Nephron progenitor cell (in vitro differentiated cells): ENCODE measurements around the gene CDH22.
A peak's percentile ranks its signal among the peaks of the same experiment; 100 is the strongest.

Source experiments
- DNase-seq: peaks from one replicate; pipeline ENCODE4 v3.0.0; 2021
- H3K27ac Mint-ChIP-seq: 2 replicates; pipeline ENCODE4 v1.8.0; 2021; ENCODE audit warnings: mild to moderate bottlenecking, moderate library complexity, mixed read lengths
- H3K27me3 Mint-ChIP-seq: 2 replicates; pipeline ENCODE4 v1.8.0; 2021; ENCODE audit warnings: mild to moderate bottlenecking, low read depth, mixed read lengths; ENCODE audit not compliant: poor library complexity
- H3K36me3 Mint-ChIP-seq: 2 replicates; pipeline ENCODE4 v1.8.0; 2021; ENCODE audit warnings: low read depth, mixed read lengths
- H3K4me1 Mint-ChIP-seq: 2 replicates; pipeline ENCODE4 v1.8.0; 2021; ENCODE audit warnings: mixed read lengths
- H3K4me3 Mint-ChIP-seq: 2 replicates; pipeline ENCODE4 v1.8.0; 2021; ENCODE audit warnings: mild to moderate bottlenecking, moderate library complexity, mixed read lengths
- H3K9me3 Mint-ChIP-seq: 2 replicates; pipeline ENCODE4 v1.8.0; 2021; ENCODE audit warnings: mild to moderate bottlenecking, moderate library complexity, mixed read lengths
- CTCF ChIP-seq: fragments of 200-600 bp; sonication (generic); IDR thresholded peaks from 2 replicates; pipeline ENCODE4 v1.5.0; 2021; ENCODE audit warnings: antibody characterized with exemption

CDH22 gene

DNA sequence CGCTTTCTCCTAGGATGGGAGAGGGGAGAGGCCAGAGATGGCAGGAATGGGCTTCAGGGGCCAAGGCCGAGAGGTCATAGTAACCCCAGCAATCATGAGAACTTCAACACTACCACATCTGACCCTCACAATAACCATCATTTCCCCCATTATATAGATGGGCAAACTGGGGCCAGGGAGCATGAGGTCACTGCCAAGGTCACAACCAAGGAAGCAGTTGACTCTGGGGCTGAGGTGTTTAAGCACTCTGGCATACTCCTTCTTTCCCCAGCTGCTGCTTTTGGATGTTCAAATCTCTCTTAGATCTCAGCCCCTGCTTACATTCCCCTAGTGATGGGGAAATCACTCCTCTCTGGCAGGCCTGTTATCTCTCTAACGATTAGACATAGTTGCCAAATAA lies 39.6 kb downstream of the CDH22 start:
- DNase-seq, result no peak
- Mint-ChIP-seq H3K9me3 (peaks cover 9% of the 10 kb centered on the region), H3K27me3 (peaks cover 63% of the 10 kb centered on the region), H3K27ac (no peak overlapping the region), H3K4me3 (no peak overlapping the region), H3K4me1 (peaks cover 14% of the 10 kb centered on the region), H3K36me3 (no peaks in the 10 kb centered on the region)
- no peak for TF ChIP-seq CTCF

- H3K27ac Mint-ChIP-seq, result no peak overlapping the region
- H3K4me1 Mint-ChIP-seq, result peaks cover 14% of the 10 kb centered on the region
- DNase-seq, result peak; percentile 79
- H3K27me3 Mint-ChIP-seq, result peaks cover 68% of the 10 kb centered on the region
- H3K4me3 Mint-ChIP-seq, result no peak overlapping the region
- H3K9me3 Mint-ChIP-seq, result peaks cover 9% of the 10 kb centered on the region
- TF ChIP-seq CTCF, result peak; percentile 17
- H3K36me3 Mint-ChIP-seq, result no peaks in the 10 kb centered on the region
Observed at GRCh38 chr20:46268131-46268614, 40.1 kb downstream of the CDH22 start.

DNA sequence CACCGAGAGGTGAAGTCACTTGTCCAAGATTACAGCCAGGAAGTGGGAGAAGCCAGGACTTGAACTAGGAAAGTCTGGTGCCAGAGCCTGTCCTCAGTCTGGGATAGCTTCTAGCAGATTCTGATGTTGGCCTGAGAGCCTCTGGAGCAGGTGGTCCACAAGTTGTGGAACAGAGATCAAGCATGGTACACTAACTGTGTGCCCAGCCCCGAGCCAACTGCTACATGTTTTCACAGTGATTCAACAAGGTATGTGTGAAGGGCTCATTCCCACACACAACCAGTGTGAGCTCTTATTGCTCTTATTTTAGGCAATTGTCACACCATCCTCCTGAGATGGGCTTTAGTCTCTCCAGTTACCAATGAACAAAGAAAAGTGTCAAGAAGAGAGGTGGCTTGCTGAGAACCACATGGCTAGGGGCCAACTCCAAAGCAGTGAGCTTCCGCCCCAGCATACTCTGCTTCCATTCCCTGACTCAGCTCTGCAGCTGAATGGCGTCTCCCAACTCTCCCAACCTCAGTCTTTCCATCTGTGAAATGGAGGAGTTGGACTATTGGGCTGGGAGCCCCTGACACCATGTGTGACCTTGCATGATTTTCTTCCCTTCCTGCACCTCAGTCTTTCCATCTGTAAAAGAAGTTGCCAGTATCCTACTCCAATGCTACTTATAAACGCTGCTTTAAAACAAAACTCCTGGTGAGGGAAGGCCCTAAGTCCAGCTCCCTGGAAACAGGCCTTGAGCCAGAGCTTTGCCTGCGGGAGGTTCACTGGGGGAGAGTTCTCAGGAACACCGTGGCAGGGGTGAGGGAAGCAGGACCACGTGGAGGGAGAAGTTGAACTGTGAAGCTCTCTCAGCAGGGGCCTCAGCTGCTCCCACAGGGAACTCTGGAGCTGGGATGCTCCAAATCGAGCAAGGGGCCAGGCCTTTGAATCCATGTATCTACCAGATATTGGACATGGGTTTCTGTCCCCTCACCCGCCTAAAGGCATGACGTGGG lies 40.9 kb downstream of the CDH22 start:
- peaks cover 3% of the 10 kb centered on the region for H3K9me3 Mint-ChIP-seq
- no peak overlapping the region for H3K27ac Mint-ChIP-seq
- TF ChIP-seq CTCF, result no peak
- H3K4me1 Mint-ChIP-seq, result peaks cover 14% of the 10 kb centered on the region
- H3K27me3 Mint-ChIP-seq, result peaks cover 69% of the 10 kb centered on the region
- DNase-seq, result no peak
- H3K4me3 Mint-ChIP-seq, result no peak overlapping the region
- H3K36me3 Mint-ChIP-seq, result no peaks in the 10 kb centered on the region

GRCh38 chr20:46265539-46265938 lies 42.8 kb downstream of the CDH22 start:
- no peak for TF ChIP-seq CTCF
- DNase-seq, result no peak
- H3K36me3 Mint-ChIP-seq, result no peaks in the 10 kb centered on the region
- H3K4me1 Mint-ChIP-seq, result peaks cover 14% of the 10 kb centered on the region
- H3K4me3 Mint-ChIP-seq, result no peak overlapping the region
- no peak overlapping the region for H3K27ac Mint-ChIP-seq
- H3K9me3 Mint-ChIP-seq, result no peaks in the 10 kb centered on the region
- peaks cover 68% of the 10 kb centered on the region for H3K27me3 Mint-ChIP-seq

GRCh38 chr20:46264391-46265266 lies 43.7 kb downstream of the CDH22 start:
- Mint-ChIP-seq H3K27me3 (peaks cover 62% of the 10 kb centered on the region), H3K36me3 (no peaks in the 10 kb centered on the region), H3K9me3 (no peaks in the 10 kb centered on the region), H3K27ac (no peak overlapping the region), H3K4me3 (no peak overlapping the region), H3K4me1 (peaks cover 14% of the 10 kb centered on the region)
- no peak for DNase-seq
- TF ChIP-seq CTCF, result no peak
